ENCODE measurements around the gene DPYD. TPM values are rescaled to one million over a fixed set of nuclear protein-coding genes. Genes with fewer than 3 reads are reported as not detected.

Gene DPYD
- total RNA-seq, 1 experiment from 2014 or later, result 0.46 TPM

DNA sequence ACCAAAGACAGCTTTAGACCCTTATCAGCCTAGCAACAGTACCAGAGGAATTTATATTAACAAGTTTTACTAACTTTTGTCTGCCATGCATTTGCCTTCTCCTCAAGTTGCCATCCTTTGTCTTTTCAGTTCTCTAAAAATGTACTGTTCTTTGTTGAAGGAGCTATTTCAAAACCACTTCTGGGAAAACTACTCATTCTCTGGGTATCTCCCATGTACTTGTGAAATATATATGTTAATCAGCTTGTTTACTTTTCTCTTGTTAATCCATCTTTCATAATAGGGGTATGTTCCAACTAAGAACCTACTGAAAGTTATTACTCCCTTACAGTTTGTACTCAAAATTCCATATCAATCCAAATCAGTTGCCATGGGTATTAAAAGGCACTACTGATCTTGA, 16.3 kb downstream of the DPYD start:
- H3K36me3 Mint-ChIP-seq, result no peaks in the 10 kb centered on the region
- no peaks in the 10 kb centered on the region for H3K9me3 Mint-ChIP-seq
- TF ChIP-seq PRDM15 (CRISPR knock-in tag; IDR thresholded peaks at IDR 0.05) (no peak), FOXP4 (CRISPR knock-in tag; IDR thresholded peaks at IDR 0.05) (no peak), ZNF317 (CRISPR knock-in tag; IDR thresholded peaks at IDR 0.05; ENCODE audit: borderline replicate concordance, low read depth) (no peak), HMGA2 (CRISPR knock-in tag; IDR thresholded peaks at IDR 0.05) (no peak), IRF2 (CRISPR knock-in tag; IDR thresholded peaks at IDR 0.05; ENCODE audit: borderline replicate concordance, low read depth) (no peak)
- TF ChIP-seq, protein P1, sequence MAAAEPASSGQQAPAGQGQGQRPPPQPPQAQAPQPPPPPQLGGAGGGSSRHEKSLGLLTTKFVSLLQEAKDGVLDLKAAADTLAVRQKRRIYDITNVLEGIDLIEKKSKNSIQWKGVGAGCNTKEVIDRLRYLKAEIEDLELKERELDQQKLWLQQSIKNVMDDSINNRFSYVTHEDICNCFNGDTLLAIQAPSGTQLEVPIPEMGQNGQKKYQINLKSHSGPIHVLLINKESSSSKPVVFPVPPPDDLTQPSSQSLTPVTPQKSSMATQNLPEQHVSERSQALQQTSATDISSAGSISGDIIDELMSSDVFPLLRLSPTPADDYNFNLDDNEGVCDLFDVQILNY (CRISPR knock-in tag; IDR thresholded peaks at IDR 0.05), result no peak
- TF ChIP-seq, protein P2, sequence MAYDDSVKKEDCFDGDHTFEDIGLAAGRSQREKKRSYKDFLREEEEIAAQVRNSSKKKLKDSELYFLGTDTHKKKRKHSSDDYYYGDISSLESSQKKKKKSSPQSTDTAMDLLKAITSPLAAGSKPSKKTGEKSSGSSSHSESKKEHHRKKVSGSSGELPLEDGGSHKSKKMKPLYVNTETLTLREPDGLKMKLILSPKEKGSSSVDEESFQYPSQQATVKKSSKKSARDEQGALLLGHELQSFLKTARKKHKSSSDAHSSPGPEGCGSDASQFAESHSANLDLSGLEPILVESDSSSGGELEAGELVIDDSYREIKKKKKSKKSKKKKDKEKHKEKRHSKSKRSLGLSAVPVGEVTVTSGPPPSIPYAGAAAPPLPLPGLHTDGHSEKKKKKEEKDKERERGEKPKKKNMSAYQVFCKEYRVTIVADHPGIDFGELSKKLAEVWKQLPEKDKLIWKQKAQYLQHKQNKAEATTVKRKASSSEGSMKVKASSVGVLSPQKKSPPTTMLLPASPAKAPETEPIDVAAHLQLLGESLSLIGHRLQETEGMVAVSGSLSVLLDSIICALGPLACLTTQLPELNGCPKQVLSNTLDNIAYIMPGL (CRISPR knock-in tag; IDR thresholded peaks at IDR 0.05), result no peak
- ChIA-PET CTCF (no interaction called here), POLR2A (no interaction called here)
- peaks cover 2% of the 10 kb centered on the region; the same call in 1 of the 2 replicates for H3K4me1 Mint-ChIP-seq
- H3K27ac Mint-ChIP-seq, result no peak overlapping the region
- H3K27me3 Mint-ChIP-seq (ENCODE audit: low read depth), result no peaks in the 10 kb centered on the region
- H3K4me3 Mint-ChIP-seq, result no peak overlapping the region
- no peak for DNase-seq (ENCODE audit: low spot score)
- no peak for ATAC-seq

- H3K27ac Mint-ChIP-seq, result no peak overlapping the region
- no peak for TF ChIP-seq ZMAT4 (CRISPR knock-in tag; IDR thresholded peaks at IDR 0.05)
- no peak for TF ChIP-seq TCF7 (CRISPR knock-in tag; IDR thresholded peaks at IDR 0.05; ENCODE audit: low read depth)
- no peak for TF ChIP-seq E2F1 (CRISPR knock-in tag; IDR thresholded peaks at IDR 0.05)
- TF ChIP-seq OVOL2 (CRISPR knock-in tag; IDR thresholded peaks at IDR 0.05; ENCODE audit: borderline replicate concordance), result no peak
- TF ChIP-seq FOXP4 (CRISPR knock-in tag; IDR thresholded peaks at IDR 0.05), result no peak
- TF ChIP-seq ZNF121 (CRISPR knock-in tag; IDR thresholded peaks at IDR 0.05), result no peak
- ATAC-seq (no peak), DNase-seq (ENCODE audit: low spot score) (no peak)
- H3K9me3 Mint-ChIP-seq, result peaks cover 8% of the 10 kb centered on the region
- ChIA-PET POLR2A (no interaction called here), CTCF (no interaction called here)
- no peaks in the 10 kb centered on the region for H3K27me3 Mint-ChIP-seq (ENCODE audit: low read depth)
- peaks cover 2% of the 10 kb centered on the region; the same call in 1 of the 2 replicates for H3K4me1 Mint-ChIP-seq
- no peak overlapping the region for H3K4me3 Mint-ChIP-seq
- H3K36me3 Mint-ChIP-seq, result no peaks in the 10 kb centered on the region
Observed at GRCh38 chr1:97903626-97904025, 17.2 kb downstream of the DPYD start.

Measured in WTC11 (cell line).